Activated CD4-positive, alpha-beta T cell treated with anti-CD3 and anti-CD28 coated beads for 36 hours (primary cell): Measurements from ENCODE around the gene IMPG1. TPM values are rescaled to one million over a fixed set of nuclear protein-coding genes. Genes with fewer than 3 reads are reported as not detected.

Experiments used
- ATAC-seq: fragments of 200-7000 bp; cut with Tn5 transposase; one replicate; pipeline ENCODE4 v1.10.0; 2021; ENCODE audit warnings: mild to moderate bottlenecking, moderate library complexity
- CTCF ChIA-PET: fragments of 350-600 bp; sonication (Branson Sonifier 250); formaldehyde crosslinking; loops from one replicate; lab custom pipeline; 2021; ENCODE audit warnings: antibody characterized with exemption; lab: Charles Lee
- POLR2A ChIA-PET: fragments of 350-600 bp; sonication (Branson Sonifier 250); formaldehyde crosslinking; loops from one replicate; lab custom pipeline; 2021; ENCODE audit warnings: antibody characterized with exemption, inconsistent platforms; lab: Charles Lee
- DNase-seq: peaks from one replicate; pipeline ENCODE4 v3.0.0-alpha.2; 2020
- H3K27ac Mint-ChIP-seq: one replicate; pipeline ENCODE4 v1.8.0; 2021; ENCODE audit warnings: mixed read lengths
- H3K27me3 Mint-ChIP-seq: one replicate; pipeline ENCODE4 v1.8.0; 2021; ENCODE audit warnings: mixed read lengths
- H3K36me3 Mint-ChIP-seq: one replicate; pipeline ENCODE4 v1.8.0; 2021; ENCODE audit warnings: low read depth, mixed read lengths
- H3K4me1 Mint-ChIP-seq: one replicate; pipeline ENCODE4 v1.8.0; 2021; ENCODE audit warnings: mixed read lengths
- H3K4me3 Mint-ChIP-seq: one replicate; pipeline ENCODE4 v1.8.0; 2021; ENCODE audit warnings: mild to moderate bottlenecking, moderate library complexity, mixed read lengths
- H3K9me3 Mint-ChIP-seq: one replicate; pipeline ENCODE4 v1.8.0; 2021; ENCODE audit warnings: low read depth, mixed read lengths
- intact Hi-C, 2 experiments: fragments of 100-400 bp; cut with DNase I in 1 of 2; cut with micrococcal nuclease in 1 of 2; formaldehyde crosslinking; loops; one replicate each; pipeline versions ENCODE4 v1.14.2 to v1.15.1; 2022 to 2024; cut with DNase I, micrococcal nuclease
- total RNA-seq, 2 experiments: library from RNA; stranded (reverse); gene quantifications; one replicate each; pipeline ENCODE4 v1.2.3, GENCODE V29; 2021

Gene IMPG1
- not detected for total RNA-seq

GRCh38 chr6:76072562-76072961 lies at the start of gene IMPG1:
Gene IMPG1, minus strand, starts transcription at chr6:76072662. Its CDS starts 174 bp downstream, at chr6:76072488.
- ChIA-PET CTCF (no interaction called here), POLR2A (no interaction called here)
- Mint-ChIP-seq H3K27ac (no peak within 1 kb of the TSS), H3K27me3 (no peaks in the 10 kb centered on the region), H3K4me1 (no peaks in the 10 kb centered on the region), H3K4me3 (no peak within 1 kb of the TSS), H3K36me3 (no peaks in the 10 kb centered on the region), H3K9me3 (peaks cover 10% of the 10 kb centered on the region)
- intact Hi-C loops: no loop called here
- ATAC-seq (no peak), DNase-seq (no peak)

GRCh38 chr6:76120302-76120701 lies 47.8 kb upstream of the IMPG1 start:
- DNase-seq (no peak), ATAC-seq (no peak)
- CTCF ChIA-PET: no interaction called here
- intact Hi-C loops: no loop called here
- H3K27me3 Mint-ChIP-seq: no peaks in the 10 kb centered on the region
- POLR2A ChIA-PET: no interaction called here
- no peaks in the 10 kb centered on the region for H3K36me3 Mint-ChIP-seq
- no peaks in the 10 kb centered on the region for H3K4me1 Mint-ChIP-seq
- peaks cover 24% of the 10 kb centered on the region for H3K9me3 Mint-ChIP-seq
- no peak overlapping the region for H3K27ac Mint-ChIP-seq
- H3K4me3 Mint-ChIP-seq: no peak overlapping the region

DNA sequence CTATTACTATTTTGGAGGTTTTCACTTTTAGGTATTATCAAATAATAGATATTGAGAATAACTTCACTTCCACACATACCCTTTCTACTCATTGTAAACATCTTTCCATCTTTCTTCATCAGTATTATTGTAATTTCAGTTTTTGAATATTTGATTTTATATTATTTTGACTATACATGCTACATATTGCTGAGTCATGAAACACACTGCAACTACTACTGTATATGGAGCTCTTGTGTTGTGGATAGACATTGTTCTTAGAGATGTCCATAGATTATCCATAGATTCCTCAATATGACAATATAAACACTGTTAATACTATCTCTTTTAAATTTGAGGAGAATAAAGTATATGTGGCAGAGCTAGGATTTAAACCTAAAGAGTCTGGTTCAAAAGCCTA lies 819 bp upstream of the IMPG1 start:
- H3K36me3 Mint-ChIP-seq: no peaks in the 10 kb centered on the region
- H3K9me3 Mint-ChIP-seq: peaks cover 6% of the 10 kb centered on the region
- H3K4me1 Mint-ChIP-seq: no peaks in the 10 kb centered on the region
- no peaks in the 10 kb centered on the region for H3K27me3 Mint-ChIP-seq
- H3K27ac Mint-ChIP-seq: no peak overlapping the region
- ATAC-seq: no peak
- POLR2A ChIA-PET: no interaction called here
- intact Hi-C loops: no loop called here
- no peak overlapping the region for H3K4me3 Mint-ChIP-seq
- no peak for DNase-seq
- CTCF ChIA-PET: no interaction called here

GRCh38 chr6:76057469-76057868 lies 15.0 kb downstream of the IMPG1 start:
- ChIA-PET POLR2A (no interaction called here), CTCF (no interaction called here)
- no peak for ATAC-seq

GRCh38 chr6:76052314-76052713 lies 20.1 kb downstream of the IMPG1 start:
- Mint-ChIP-seq H3K4me3 (no peak overlapping the region), H3K36me3 (no peaks in the 10 kb centered on the region), H3K27ac (no peak overlapping the region), H3K4me1 (no peaks in the 10 kb centered on the region), H3K27me3 (no peaks in the 10 kb centered on the region), H3K9me3 (peaks cover 11% of the 10 kb centered on the region)
- intact Hi-C loops: no loop called here
- DNase-seq (no peak), ATAC-seq (no peak)
- POLR2A ChIA-PET: no interaction called here
- CTCF ChIA-PET: interaction anchor here (0.7 kb wide), 1 partner anchor 197 kb away, joined by 3 read pairs; no protein-coding TSS in a partner anchor

More at GRCh38 chr6:76057469-76057868, 15.0 kb downstream of the IMPG1 start:
- Mint-ChIP-seq H3K27ac (no peak overlapping the region), H3K4me1 (no peaks in the 10 kb centered on the region), H3K9me3 (peaks cover 6% of the 10 kb centered on the region), H3K36me3 (no peaks in the 10 kb centered on the region), H3K4me3 (no peak overlapping the region), H3K27me3 (no peaks in the 10 kb centered on the region)
- intact Hi-C loops: no loop called here
- no peak for DNase-seq

DNA sequence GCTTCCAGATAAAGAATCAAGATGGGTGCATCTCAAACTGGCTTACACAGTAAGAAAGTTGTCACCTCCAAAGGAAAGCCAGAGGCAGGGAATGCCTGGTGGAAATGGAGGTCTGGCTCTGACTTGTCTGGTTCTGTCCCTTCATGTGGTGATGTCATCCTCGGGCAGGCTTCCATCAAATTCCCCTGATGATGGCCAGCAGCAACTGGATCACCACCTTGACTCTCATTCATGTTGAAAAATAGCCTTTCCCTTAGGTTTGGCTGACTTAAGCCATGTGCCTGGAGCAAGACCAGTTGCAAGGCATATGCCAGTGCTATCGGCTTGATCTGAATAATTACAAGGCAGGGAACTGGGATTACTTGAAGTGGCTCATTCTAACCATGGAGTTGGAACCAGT lies 28.8 kb downstream of the IMPG1 start:
- ATAC-seq (no peak), DNase-seq (no peak)
- Mint-ChIP-seq H3K27ac (no peak overlapping the region), H3K4me1 (no peaks in the 10 kb centered on the region), H3K4me3 (no peak overlapping the region), H3K9me3 (no peaks in the 10 kb centered on the region), H3K27me3 (no peaks in the 10 kb centered on the region), H3K36me3 (no peaks in the 10 kb centered on the region)
- CTCF ChIA-PET: no interaction called here
- intact Hi-C loops: no loop called here
- POLR2A ChIA-PET: no interaction called here

GRCh38 chr6:76035713-76036112 lies 36.7 kb downstream of the IMPG1 start:
- Mint-ChIP-seq H3K36me3 (no peaks in the 10 kb centered on the region), H3K27me3 (no peaks in the 10 kb centered on the region), H3K27ac (no peak overlapping the region), H3K4me3 (no peak overlapping the region), H3K9me3 (peaks cover 5% of the 10 kb centered on the region), H3K4me1 (no peaks in the 10 kb centered on the region)
- DNase-seq: no peak
- ChIA-PET CTCF (no interaction called here), POLR2A (no interaction called here)
- no peak for ATAC-seq
- intact Hi-C loops: no loop called here

GRCh38 chr6:76026101-76026500 lies 46.4 kb downstream of the IMPG1 start:
- no peak for ATAC-seq
- Mint-ChIP-seq H3K4me3 (no peak overlapping the region), H3K27me3 (no peaks in the 10 kb centered on the region), H3K4me1 (no peaks in the 10 kb centered on the region), H3K27ac (no peak overlapping the region), H3K9me3 (peaks cover 30% of the 10 kb centered on the region), H3K36me3 (no peaks in the 10 kb centered on the region)
- CTCF ChIA-PET: no interaction called here
- peak; percentile 4 for DNase-seq
- intact Hi-C loops: no loop called here
- POLR2A ChIA-PET: no interaction called here

DNA sequence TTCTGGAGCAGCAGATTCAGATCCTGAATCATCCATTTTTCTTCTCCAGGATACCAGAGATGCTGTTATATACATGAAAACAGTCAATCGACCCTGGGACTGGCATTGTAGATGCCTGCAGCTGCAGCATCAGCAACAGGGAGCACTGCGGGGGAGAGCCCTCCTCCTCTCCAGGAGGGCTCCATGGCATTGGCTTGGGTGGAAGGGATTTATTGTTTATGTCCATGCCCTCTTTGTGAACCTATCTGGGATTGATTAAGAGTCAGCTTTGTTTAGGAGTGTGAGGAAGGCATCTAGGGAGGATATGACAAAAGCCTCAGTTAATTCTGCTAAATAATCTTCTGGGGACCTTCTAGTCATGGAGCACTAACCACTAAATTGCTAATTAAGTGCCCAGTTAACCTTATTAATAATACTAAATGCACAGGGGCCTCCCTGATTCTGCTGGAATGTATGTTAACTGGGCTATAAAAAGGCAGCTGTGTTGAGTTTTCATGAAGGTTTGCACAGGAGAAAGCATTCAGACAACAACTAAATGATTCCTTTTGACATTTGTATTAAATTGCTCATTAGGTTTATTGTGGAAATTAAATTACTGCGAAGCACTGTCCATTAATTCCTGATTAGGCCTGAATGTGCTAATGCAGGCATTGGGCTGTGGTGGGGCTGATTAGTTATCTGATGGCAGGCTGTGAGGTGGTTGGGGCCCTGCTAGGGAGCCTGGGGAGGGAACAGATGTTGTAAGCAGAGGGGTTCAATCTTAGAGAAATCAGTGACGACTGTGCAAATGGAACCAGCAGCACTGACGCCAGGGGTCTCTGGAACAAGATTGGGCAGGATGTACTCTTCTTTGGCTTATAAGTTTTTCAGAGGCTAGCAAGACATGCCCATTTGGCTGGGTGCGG lies 57.6 kb downstream of the IMPG1 start:
- Mint-ChIP-seq H3K4me1 (no peaks in the 10 kb centered on the region), H3K9me3 (peaks cover 2% of the 10 kb centered on the region), H3K4me3 (no peak overlapping the region), H3K36me3 (no peaks in the 10 kb centered on the region), H3K27ac (no peak overlapping the region), H3K27me3 (no peaks in the 10 kb centered on the region)
- ChIA-PET POLR2A (no interaction called here), CTCF (no interaction called here)
- intact Hi-C loops: no loop called here
- no peak for ATAC-seq
- no peak for DNase-seq

DNA sequence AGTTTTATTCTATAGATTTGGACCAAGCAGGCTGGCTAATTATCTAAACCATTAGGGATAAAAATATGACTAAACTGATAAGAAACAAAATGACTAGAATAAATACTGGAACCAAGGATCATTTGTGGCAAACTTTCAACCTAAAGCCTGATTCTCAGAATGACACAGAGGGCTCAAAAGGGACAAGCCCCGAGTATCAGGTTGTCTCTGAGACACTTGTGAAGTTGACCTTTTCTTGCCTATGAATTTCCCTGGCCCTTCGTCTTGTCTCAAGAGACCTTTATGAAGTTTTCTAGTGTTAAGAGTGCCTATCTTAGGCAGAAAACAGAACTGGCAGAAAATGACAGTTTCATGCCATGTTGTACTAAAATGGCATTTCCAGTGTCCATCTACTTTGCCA lies 68.3 kb downstream of the IMPG1 start:
- Mint-ChIP-seq H3K27me3 (no peaks in the 10 kb centered on the region), H3K36me3 (no peaks in the 10 kb centered on the region), H3K4me1 (no peaks in the 10 kb centered on the region), H3K27ac (no peak overlapping the region), H3K9me3 (no peaks in the 10 kb centered on the region), H3K4me3 (no peak overlapping the region)
- CTCF ChIA-PET: no interaction called here
- intact Hi-C loops: no loop called here
- POLR2A ChIA-PET: no interaction called here
- no peak for DNase-seq
- ATAC-seq: no peak

GRCh38 chr6:76003686-76004085 lies 68.8 kb downstream of the IMPG1 start:
- no peak for ATAC-seq
- CTCF ChIA-PET: no interaction called here
- Mint-ChIP-seq H3K4me1 (no peaks in the 10 kb centered on the region), H3K4me3 (no peak overlapping the region), H3K27ac (no peak overlapping the region), H3K27me3 (no peaks in the 10 kb centered on the region), H3K36me3 (no peaks in the 10 kb centered on the region), H3K9me3 (no peaks in the 10 kb centered on the region)
- no peak for DNase-seq
- intact Hi-C loops: no loop called here
- POLR2A ChIA-PET: no interaction called here

DNA sequence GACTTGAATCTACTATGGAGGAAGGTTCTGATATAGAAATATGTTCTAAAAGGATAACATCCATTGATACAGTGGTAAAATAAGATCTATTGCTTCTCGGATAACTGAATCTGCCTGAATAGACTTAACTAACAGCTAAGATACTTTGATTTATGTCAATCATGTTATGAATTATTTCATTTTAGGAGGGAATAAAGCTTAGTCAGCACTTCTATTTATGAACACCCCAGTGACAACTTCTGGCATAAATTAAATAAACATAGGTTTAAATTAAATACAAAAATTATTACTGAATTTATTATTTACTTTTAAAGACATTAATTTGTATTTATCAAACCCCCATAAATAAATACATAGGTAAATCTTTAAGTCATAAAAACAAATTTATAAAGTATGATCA lies 69.3 kb downstream of the IMPG1 start:
- CTCF ChIA-PET: no interaction called here
- H3K36me3 Mint-ChIP-seq: no peaks in the 10 kb centered on the region
- no peak for ATAC-seq

More for the DNA sequence above, 69.3 kb downstream of the IMPG1 start:
- Mint-ChIP-seq H3K27me3 (no peaks in the 10 kb centered on the region), H3K4me1 (no peaks in the 10 kb centered on the region), H3K9me3 (no peaks in the 10 kb centered on the region), H3K4me3 (no peak overlapping the region), H3K27ac (no peak overlapping the region)
- POLR2A ChIA-PET: no interaction called here
- no peak for DNase-seq
- intact Hi-C loops: no loop called here
